GM12878 (cell line): ENCODE data around the gene NACA. TPM values are rescaled to one million over a fixed set of nuclear protein-coding genes. Genes with fewer than 3 reads are reported as not detected.

Experiments used
- ATAC-seq: fragments of 200-7000 bp; cut with Tn5 transposase; 3 replicates; pipeline ENCODE4 v1.9.1; 2020; ENCODE audit warnings: mild to moderate bottlenecking, moderate library complexity
- BruUV-seq: library from RNA; stranded (reverse); fragments of 400-500 nt; replicated peaks from 2 replicates; lab custom pipeline; 2021; lab: Mats Ljungman, UMichigan
- CTCF ChIA-PET: fragments of 300-600 bp; sonication (Branson Sonifier 250); formaldehyde crosslinking; extraction: SDS; loops from one replicate; lab custom pipeline; 2021; ENCODE audit warnings: inconsistent platforms; lab: Yijun Ruan, JAX
- POLR2A ChIA-PET: fragments of 350-600 bp; formaldehyde crosslinking; extraction: SDS; loops from one replicate; lab custom pipeline; 2021; ENCODE audit warnings: inconsistent platforms; lab: Charles Lee
- RAD21 ChIA-PET: fragments of 300-600 bp; sonication (Branson Sonifier 250); formaldehyde crosslinking; loops from one replicate; lab custom pipeline; 2023; ENCODE audit warnings: antibody characterized with exemption; ENCODE audit not compliant: unreplicated experiment; lab: Charles Lee
- SMC1A ChIA-PET: fragments of 300-600 bp; sonication (Branson Sonifier 250); formaldehyde crosslinking; loops from one replicate; lab custom pipeline; 2023; ENCODE audit not compliant: unreplicated experiment, uncharacterized antibody; lab: Charles Lee
- DNase-seq: peaks from one replicate; pipeline ENCODE4 v3.0.0-alpha.2; 2011; ENCODE audit warnings: low read depth, low spot score
- FAIRE-seq: peaks from 3 replicates; lab custom pipeline; 2011; peaks lifted over from hg19 to GRCh38; lab: Jason Lieb, UNC
- H2AFZ ChIP-seq: 2 replicates; pipeline ENCODE4 v1.6.0; 2011; ENCODE audit warnings: low read depth, low read length, control low read depth; ENCODE audit not compliant: control insufficient read depth
- H3K27ac ChIP-seq: 2 replicates; pipeline ENCODE4 v1.5.1; 2011; ENCODE audit warnings: control low read depth; ENCODE audit not compliant: control insufficient read depth, insufficient read depth
- H3K27me3 ChIP-seq, 2 experiments: replicated peaks in 1 of 2; 2 replicates each; pipeline versions ENCODE4 v1.6.0 to v1.6.1; 2011; ENCODE audit warnings: low read length in 1 of 2; ENCODE audit not compliant: control insufficient read depth in 2 of 2, insufficient read depth in 2 of 2
- H3K36me3 ChIP-seq, 2 experiments: 2 replicates each; pipeline ENCODE4 v1.5.1; 2011; ENCODE audit warnings: low read length in 1 of 2; ENCODE audit not compliant: control insufficient read depth in 2 of 2, insufficient read depth in 2 of 2
- H3K4me1 ChIP-seq: 2 replicates; pipeline ENCODE4 v1.6.1; 2011; ENCODE audit warnings: mild to moderate bottlenecking, low read length, moderate library complexity, mixed read lengths; ENCODE audit not compliant: control insufficient read depth, insufficient read depth
- H3K4me2 ChIP-seq: 2 replicates; pipeline ENCODE4 v1.6.0; 2011; ENCODE audit warnings: control low read depth; ENCODE audit not compliant: control insufficient read depth, insufficient read depth
- H3K4me3 ChIP-seq: fragments of 200-600 bp; sonication (generic); 2 replicates; pipeline ENCODE4 v1.5.1; 2016
- H3K79me2 ChIP-seq: 2 replicates; pipeline ENCODE4 v1.6.0; 2011; ENCODE audit warnings: low read length; ENCODE audit not compliant: control insufficient read depth, insufficient read depth
- H3K9ac ChIP-seq: 2 replicates; pipeline ENCODE4 v1.8.0; 2011; ENCODE audit warnings: low read length, control low read depth, mixed read lengths; ENCODE audit not compliant: control insufficient read depth, insufficient read depth
- H3K9me3 ChIP-seq: replicated peaks from 3 replicates; pipeline ENCODE4 v1.5.1; 2011; ENCODE audit warnings: mild to moderate bottlenecking, low read length; ENCODE audit not compliant: control insufficient read depth, insufficient read depth
- H4K20me1 ChIP-seq: 2 replicates; pipeline ENCODE4 v1.6.0; 2011; ENCODE audit not compliant: control insufficient read depth, insufficient read depth
- CBX5 ChIP-seq: sonication (generic); IDR thresholded peaks from 2 replicates; pipeline ENCODE4 v1.6.1; 2016; ENCODE audit warnings: low read depth, moderate library complexity, mild to moderate bottlenecking, inconsistent platforms
- DPF2 ChIP-seq: fragments of 450-650 bp; IDR thresholded peaks from 2 replicates; pipeline ENCODE4 v1.6.1; 2017; ENCODE audit warnings: mild to moderate bottlenecking
- EGR1 ChIP-seq, 2 experiments: IDR thresholded peaks; 1 replicate in 1 of 2; 2 replicates in 1 of 2; pipeline ENCODE4 v1.6.1; 2011 to 2012; ENCODE audit warnings: low read depth in 2 of 2, low read length in 2 of 2, borderline replicate concordance in 1 of 2, mild to moderate bottlenecking in 1 of 2, moderate library complexity in 1 of 2
- NRF1 ChIP-seq: conservative IDR thresholded peaks from 2 replicates; pipeline ENCODE4 v1.6.1; 2011; ENCODE audit warnings: mild to moderate bottlenecking, low read depth, low read length, improper control_type of control experiment
- POU2F2 ChIP-seq: IDR thresholded peaks from 3 replicates; pipeline ENCODE4 v1.6.1; 2011; ENCODE audit warnings: low read depth, mild to moderate bottlenecking, low read length, borderline replicate concordance
- RAD21 ChIP-seq: IDR thresholded peaks from 2 replicates; pipeline ENCODE4 v1.6.1; 2011; ENCODE audit warnings: mild to moderate bottlenecking, low read depth, low read length, moderate library complexity; ENCODE audit not compliant: insufficient read depth
- RFX5 ChIP-seq: IDR thresholded peaks from 2 replicates; pipeline ENCODE4 v1.6.1; 2011; ENCODE audit warnings: low read depth, low read length, improper control_type of control experiment
- RUNX3 ChIP-seq: IDR thresholded peaks from 2 replicates; pipeline ENCODE4 v1.6.1; 2012; ENCODE audit warnings: low read length, inconsistent platforms
- SIN3A ChIP-seq: IDR thresholded peaks from 2 replicates; pipeline ENCODE4 v1.6.1; 2012; ENCODE audit warnings: low read depth, low read length, improper control_type of control experiment
- SUPT20H ChIP-seq: IDR thresholded peaks from 2 replicates; pipeline ENCODE4 v1.6.1; 2011; ENCODE audit warnings: low read depth, mild to moderate bottlenecking, low read length, moderate library complexity, borderline replicate concordance; ENCODE audit not compliant: control insufficient read depth
- TAF1 ChIP-seq: IDR thresholded peaks from 2 replicates; pipeline ENCODE4 v1.6.1; 2011; ENCODE audit warnings: mild to moderate bottlenecking, low read depth, low read length, borderline replicate concordance
- YBX1 ChIP-seq: fragments of 450-650 bp; IDR thresholded peaks from 2 replicates; pipeline ENCODE4 v1.6.1; 2016; ENCODE audit warnings: antibody characterized with exemption
- ZNF384 ChIP-seq: IDR thresholded peaks from 2 replicates; pipeline ENCODE4 v1.6.1; 2012; ENCODE audit warnings: low read depth, mild to moderate bottlenecking, low read length, improper control_type of control experiment, borderline replicate concordance
- WGBS: methylation state at CpG from one replicate; pipeline ENCODE4 v1.1.6; 2016; ENCODE audit warnings: low lambda C conversion rate; ENCODE audit not compliant: insufficient replicate concordance, insufficient coverage; ENCODE audit errors: missing lambda C conversion rate; 5-methylcytosine and 5-hydroxymethylcytosine counted together
- in situ Hi-C: fragments of 300-500 bp; cut with MboI; formaldehyde crosslinking; loops from 9 replicates; pipeline ENCODE4 v1.14.3; 2018; ENCODE audit warnings: mixed read lengths
- intact Hi-C: fragments of 100-400 bp; cut with micrococcal nuclease; formaldehyde crosslinking; loops from one replicate; pipeline ENCODE4 v1.14.2; 2022; ENCODE audit not compliant: unreplicated experiment
- polyA plus RNA-seq, 11 experiments: library from polyadenylated mRNA; depleted of rRNA in 4 of 11; unstranded in 6 of 11; stranded (reverse) in 5 of 11; fragments of >200 nt; fragmentation: Nextera tagmentation in 4 of 11; fragmentation: Illumina TruSeq in 1 of 11; extraction: Ambion mirVana in 4 of 11; extraction: Trizol in 1 of 11; gene quantifications; 1 replicate in 1 of 11; 2 replicates in 10 of 11; pipeline versions ENCODE4 v1.2.1 to v1.2.3, GENCODE V29; 2011 to 2016; ENCODE audit warnings: inconsistent platforms in 2 of 11, missing spikeins in 2 of 11, low read depth in 1 of 11
- total RNA-seq, 4 experiments: library from RNA; depleted of rRNA in 3 of 4; stranded (reverse); fragments of >200 nt in 3 of 4; fragmentation: Illumina TruSeq in 1 of 4; extraction: Trizol in 1 of 4; gene quantifications; 2 replicates each; pipeline versions ENCODE4 v1.2.1 to v1.2.3, GENCODE V29; 2013 to 2021

The NACA gene
- total and polyA plus RNA-seq, 10 of the 15 experiments (the other 5 are each of a cell fraction or from before 2014, with no cell fraction given) = 1,181 to 2,782 (median 1,905) TPM

- Histone ChIP-seq H3K79me2 (peaks cover 46% of the 10 kb centered on the region), H3K9me3 (no peaks in the 10 kb centered on the region), H3K36me3 (peaks cover 12 to 46% of the 10 kb centered on the region in 2 experiments), H3K4me1 (no peaks in the 10 kb centered on the region), H3K4me2 (no peak overlapping the region), H3K4me3 (no peak overlapping the region), H3K27ac (no peak overlapping the region), H3K9ac (no peak overlapping the region), H3K27me3 (no peaks in the 10 kb centered on the region), H4K20me1 (no peaks in the 10 kb centered on the region), H2AFZ (no peak overlapping the region)
- RAD21 ChIA-PET = no interaction called here
- SMC1A ChIA-PET = interaction anchor here (1.2 to 3.0 kb wide), 6 partner anchors 9 to 45 kb away, joined by 3 to 15 read pairs (median 4); no protein-coding TSS in a partner anchor
- CTCF ChIA-PET = interaction anchor here (1.3 kb wide), 1 partner anchor 11 kb away, joined by 3 read pairs; no protein-coding TSS in a partner anchor
- ATAC-seq = no peak
- 96% methylated on average over 4 of the region's 4 CpGs for WGBS
- no peak for FAIRE-seq
- POLR2A ChIA-PET = interaction anchor here (1.2 to 2.4 kb wide), 5 partner anchors 9 to 52 kb away, joined by 3 to 8 read pairs (median 4); no protein-coding TSS in a partner anchor
- BruUV-seq = no TSS peak
- no peak for DNase-seq
- no peak for TF ChIP-seq RFX5
- TF ChIP-seq ZNF384 = no peak
- no peak for TF ChIP-seq CBX5
- TF ChIP-seq TAF1 = no peak
- intact Hi-C loops = no loop called here
- in situ Hi-C loops = no loop called here
These were observed 54.3 kb downstream of the NACA start for GRCh38 chr12:56670836-56671235.

GRCh38 chr12:56668197-56668457 is 57.0 kb downstream of the NACA start:
- POLR2A ChIA-PET = interaction anchor here (0.9 kb wide), 1 partner anchor 11 kb away, joined by 3 read pairs; no protein-coding TSS in a partner anchor
- DNase-seq (no peak), ATAC-seq (no peak), FAIRE-seq (no peak)
- no peak overlapping the region for H3K4me2 ChIP-seq
- CTCF ChIA-PET = interaction anchor here (1.2 kb wide), 1 partner anchor 16 kb away, joined by 3 read pairs; no protein-coding TSS in a partner anchor
- no peak overlapping the region for H3K4me3 ChIP-seq
- H4K20me1 ChIP-seq = no peaks in the 10 kb centered on the region
- H3K79me2 ChIP-seq = peaks cover 27% of the 10 kb centered on the region
- peaks cover 15 to 56% of the 10 kb centered on the region in 2 experiments for H3K36me3 ChIP-seq
- no peak for TF ChIP-seq RUNX3
- TF ChIP-seq NRF1 = no peak
- no peak for TF ChIP-seq POU2F2
- TF ChIP-seq SUPT20H = no peak
- TF ChIP-seq ZNF384 = no peak
- TF ChIP-seq SIN3A = no peak
- TF ChIP-seq RAD21 = no peak
- TF ChIP-seq DPF2 = no peak
- no peak for TF ChIP-seq EGR1 (IDR thresholded peaks at IDR 0.05; ENCODE audit: borderline replicate concordance in 1 of 2, low read depth in 2 of 2, low read length in 2 of 2)
- TF ChIP-seq YBX1 = no peak
- H3K4me1 ChIP-seq = no peaks in the 10 kb centered on the region
- H3K27me3 ChIP-seq = no peaks in the 10 kb centered on the region
- H3K27ac ChIP-seq = no peak overlapping the region
- RAD21 ChIA-PET = interaction anchor here (0.6 to 1.7 kb wide), 2 partner anchors 9 to 15 kb away, joined by 3 to 4 read pairs; no protein-coding TSS in a partner anchor
- in situ Hi-C loops = no loop called here
- intact Hi-C loops = no loop called here
- WGBS = 37% methylated on average over 2 of the region's 2 CpGs
- no peaks in the 10 kb centered on the region for H3K9me3 ChIP-seq
- no TSS peak for BruUV-seq
- H2AFZ ChIP-seq = no peak overlapping the region
- no peak overlapping the region for H3K9ac ChIP-seq
- SMC1A ChIA-PET = interaction anchor here (1.0 to 3.0 kb wide), 4 partner anchors 9 to 57 kb away, joined by 3 to 15 read pairs (median 4); partner anchors contain the start of gene NACA
